ENCODE measurements around the gene SNX10. TPM values are rescaled to one million over a fixed set of nuclear protein-coding genes. Genes with fewer than 3 reads are reported as not detected.

Gene SNX10
- total and polyA plus RNA-seq, 2 of the 8 experiments (the other 6 are each of a cell fraction or from before 2014, with no cell fraction given) = 4.4 to 9.6 TPM

DNA sequence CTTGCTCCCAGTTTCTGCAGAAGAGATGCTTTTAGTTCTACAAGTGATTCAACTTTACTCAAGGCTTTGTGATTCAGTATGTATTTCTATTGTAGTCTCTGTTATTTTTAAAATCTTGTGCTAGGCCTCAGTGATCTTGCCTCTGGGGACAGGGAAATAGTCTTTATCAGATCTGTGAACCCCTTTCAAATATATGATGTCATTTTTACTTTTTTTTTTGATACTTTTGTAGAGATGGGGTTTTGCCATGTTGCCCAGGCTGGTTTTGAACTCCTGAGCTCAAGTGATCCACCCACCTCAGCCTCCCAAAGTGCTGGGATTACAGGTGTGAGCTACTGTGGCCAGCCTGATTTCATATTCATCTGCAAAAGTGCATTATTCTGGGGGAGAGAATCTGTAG lies 3.4 kb downstream of the SNX10 start:
- Histone ChIP-seq H3K36me3 (ENCODE audit: control insufficient read depth in 2 of 4, insufficient read depth in 4 of 4, low read length in 3 of 4) (no peaks in the 10 kb centered on the region), H3K18ac (ENCODE audit: extremely low read depth, low read length) (no peak overlapping the region), H3K79me2 (ENCODE audit: control insufficient read depth in 1 of 2, insufficient read depth in 2 of 2, low read length in 2 of 2) (no peaks in the 10 kb centered on the region), H3K4me3 (ENCODE audit: extremely low read depth in 1 of 4, insufficient read depth in 2 of 4, low read depth in 3 of 4, low read length in 4 of 4) (no peak overlapping the region), H3K23me2 (ENCODE audit: low read depth, low read length) (peaks cover 2% of the 10 kb centered on the region; the same call in 1 of the 2 replicates), H2BK12ac (ENCODE audit: low read depth, low read length) (no peak overlapping the region), H3K9me3 (ENCODE audit: insufficient read depth in 2 of 2, low read depth in 1 of 2, low read length in 1 of 2) (no peaks in the 10 kb centered on the region), H3K27ac (ENCODE audit: low read depth, low read length) (no peak overlapping the region), H2AFZ (ENCODE audit: low read length) (no peak overlapping the region), H4K91ac (replicated peaks; ENCODE audit: insufficient read length, low read length) (no peak overlapping the region), H2AK5ac (ENCODE audit: low read depth, low read length) (no peak overlapping the region), H3K14ac (ENCODE audit: insufficient read length) (no peak overlapping the region), H3K27me3 (replicated peaks in 1 of 4; ENCODE audit: control insufficient read depth in 3 of 4, extremely low read depth in 1 of 4, insufficient read depth in 3 of 4, low read length in 3 of 4) (0 out of 7 replicates have a peak, but pooled peaks cover 0 to 3% (median 0%) of the 10 kb centered on the region in 4 experiments), H3K23ac (ENCODE audit: insufficient read length) (no peak overlapping the region), H3K9ac (replicated peaks in 1 of 4; ENCODE audit: extremely low read depth in 1 of 4, low read depth in 3 of 4, low read length in 3 of 4) (no peak overlapping the region), H4K8ac (ENCODE audit: extremely low read depth, insufficient read depth, low read length) (no peak overlapping the region), H2BK20ac (ENCODE audit: low read length) (no peak overlapping the region), H3K4me1 (replicated peaks in 1 of 4; ENCODE audit: control insufficient read depth in 3 of 4, insufficient read depth in 4 of 4, low read length in 3 of 4) (peaks cover 0 to 5% (median 2%) of the 10 kb centered on the region in 4 experiments; a peak in 5 of 7 replicates), H4K5ac (ENCODE audit: insufficient read length, low read depth, low read length) (no peak overlapping the region), H3K4me2 (ENCODE audit: insufficient read depth in 1 of 2, low read depth in 2 of 2, low read length in 2 of 2) (no peak overlapping the region), H2BK15ac (ENCODE audit: low read length) (no peak overlapping the region), H4K20me1 (replicated peaks in 1 of 2; ENCODE audit: control insufficient read depth in 1 of 2, insufficient read depth in 2 of 2, low read length in 2 of 2) (no peaks in the 10 kb centered on the region), H3K56ac (replicated peaks; ENCODE audit: insufficient read length, low read depth, low read length) (no peak overlapping the region), H2BK5ac (ENCODE audit: low read depth, low read length) (no peak overlapping the region), H2BK120ac (replicated peaks; ENCODE audit: low read depth, low read length) (no peak overlapping the region), H3K79me1 (ENCODE audit: low read depth, low read length) (no peaks in the 10 kb centered on the region), H3K4ac (replicated peaks; ENCODE audit: insufficient read length, low read depth, low read length) (no peak overlapping the region)
- ChIA-PET POLR2A (ENCODE audit: partially characterized antibody) (interaction anchor here (1.5 to 2.7 kb wide), 3 partner anchors 95 to 106 kb away, joined by 3 to 10 read pairs (median 9); partner anchors contain the start of gene HNRNPA2B1), CTCF (ENCODE audit: partially characterized antibody) (interaction anchor here (1.3 to 1.9 kb wide), 2 partner anchors 10 to 61 kb away, joined by 4 to 5 read pairs; no protein-coding TSS in a partner anchor)
- no peak for FAIRE-seq
- no peak for TF ChIP-seq MAFK (IDR thresholded peaks at IDR 0.05; ENCODE audit: low read depth, low read length)
- no peak for TF ChIP-seq TBP (IDR thresholded peaks at IDR 0.05; ENCODE audit: low read depth, low read length)
- no peak for TF ChIP-seq TCF12 (IDR thresholded peaks at IDR 0.05; ENCODE audit: low read depth, low read length)
- TF ChIP-seq NANOG (IDR thresholded peaks at IDR 0.05; ENCODE audit: insufficient read depth, low read depth, low read length, poor library complexity, severe bottlenecking) = no peak
- no peak for TF ChIP-seq BACH1 (IDR thresholded peaks at IDR 0.05; ENCODE audit: low read length)
- TF ChIP-seq GTF2F1 (IDR thresholded peaks at IDR 0.05; ENCODE audit: borderline replicate concordance, low read depth, low read length) = no peak
- DNase-seq (ENCODE audit: low read depth in 1 of 2, low spot score in 2 of 2) = no peak

All from H1 (cell line).